GM21619 (cell line): Measurements from ENCODE around the gene SRGAP3.

ENCODE experiments used
- ATAC-seq: cut with Tn5 transposase; IDR thresholded peaks from one replicate; pipeline ENCODE4 v1.9.1; 2021; ENCODE audit not compliant: unreplicated experiment

Gene SRGAP3

GRCh38 chr3:9229325-9229724 lies 20.1 kb downstream of the SRGAP3 start:
- no peak for ATAC-seq

DNA sequence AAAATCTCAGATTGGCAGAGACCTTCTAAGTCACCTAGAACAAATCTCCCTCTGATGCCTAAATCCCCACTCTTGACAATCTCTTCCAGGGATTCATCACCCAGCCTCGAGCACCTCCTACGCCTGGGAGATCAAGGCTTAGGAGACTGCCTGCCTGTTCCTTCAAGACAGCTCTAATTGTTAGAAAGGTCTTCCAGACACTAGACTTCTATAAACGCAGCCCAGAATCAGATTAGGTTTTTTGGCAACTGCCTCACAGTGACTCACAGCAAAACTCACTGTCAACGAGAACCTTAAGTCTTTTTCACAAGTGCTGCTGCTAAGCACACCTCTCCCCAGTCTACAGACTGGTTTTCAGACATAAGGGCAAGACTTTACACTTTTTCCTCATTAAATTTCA lies 23.1 kb downstream of the SRGAP3 start:
- no peak for ATAC-seq

GRCh38 chr3:9225268-9225667 lies 24.2 kb downstream of the SRGAP3 start:
- ATAC-seq = no peak

GRCh38 chr3:9224490-9224889 lies 25.0 kb downstream of the SRGAP3 start:
- ATAC-seq = peak; percentile 95

GRCh38 chr3:9223672-9224071 lies 25.8 kb downstream of the SRGAP3 start:
- ATAC-seq = no peak

- ATAC-seq = no peak
These were observed 26.3 kb downstream of the SRGAP3 start for GRCh38 chr3:9222956-9223639.

DNA sequence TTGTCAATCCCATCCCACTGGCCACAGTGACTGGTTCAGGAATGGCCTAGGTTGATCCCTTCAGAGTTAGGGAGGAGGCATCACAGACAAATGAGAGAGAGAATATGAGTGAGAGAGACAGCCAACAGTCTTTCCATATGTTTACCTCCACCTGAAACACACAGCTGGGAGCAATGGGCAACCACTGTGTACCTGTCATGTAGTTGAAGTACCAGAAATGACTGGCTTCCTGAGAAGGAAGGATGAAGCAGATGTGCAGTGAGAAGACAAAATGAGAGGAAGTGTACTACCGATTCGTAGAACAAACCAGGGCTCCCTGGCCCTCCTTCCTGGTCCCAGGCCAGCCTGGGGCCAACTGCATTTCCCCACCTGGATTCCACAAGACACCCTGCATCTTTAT lies 27.4 kb downstream of the SRGAP3 start:
- ATAC-seq = no peak

GRCh38 chr3:9218514-9218846 lies 31.0 kb downstream of the SRGAP3 start:
- ATAC-seq = no peak

GRCh38 chr3:9217784-9218513 lies 31.5 kb downstream of the SRGAP3 start:
- no peak for ATAC-seq

GRCh38 chr3:9216736-9217135 lies 32.7 kb downstream of the SRGAP3 start:
- no peak for ATAC-seq

DNA sequence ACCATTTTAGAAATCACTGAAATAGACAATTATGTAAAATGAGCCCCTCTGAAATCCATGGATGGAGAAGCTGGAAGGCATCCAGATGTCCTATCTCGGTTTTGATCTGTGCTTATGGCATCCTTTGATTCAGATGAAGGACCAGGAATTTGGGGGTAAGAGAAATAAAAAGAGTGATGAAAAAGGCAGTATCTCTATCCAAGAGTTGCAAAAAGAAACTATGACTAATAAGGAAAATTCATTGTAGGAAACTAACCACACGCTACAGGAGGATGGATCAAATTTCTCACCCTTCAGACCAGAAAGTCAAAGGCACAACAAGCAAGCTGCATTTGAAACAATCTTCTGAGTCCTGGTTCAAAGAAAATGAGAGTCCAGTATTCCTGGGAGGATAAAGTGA lies 34.8 kb downstream of the SRGAP3 start:
- no peak for ATAC-seq

DNA sequence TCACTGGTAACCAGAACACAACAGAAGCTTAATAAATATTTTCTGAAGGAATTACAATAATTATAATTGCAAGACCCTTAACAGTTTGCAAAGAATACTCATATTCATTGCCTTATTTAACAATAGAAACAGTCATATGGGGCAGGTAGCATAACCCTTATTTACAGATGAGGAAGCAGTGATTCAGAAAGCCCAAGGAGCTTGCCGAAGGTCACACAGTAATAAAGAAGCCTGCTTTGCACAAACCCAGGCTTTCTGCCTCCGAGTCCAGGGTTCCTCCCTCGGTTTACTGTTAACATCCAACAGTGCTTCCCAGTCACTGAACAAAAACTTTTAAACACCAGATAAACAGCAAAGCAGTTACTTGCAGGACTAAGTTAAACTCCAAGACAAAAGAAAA lies 35.3 kb downstream of the SRGAP3 start:
- no peak for ATAC-seq

- ATAC-seq = no peak
These were observed 36.3 kb downstream of the SRGAP3 start for GRCh38 chr3:9213019-9213634.

- no peak for ATAC-seq
These were observed 38.1 kb downstream of the SRGAP3 start for GRCh38 chr3:9211155-9211950.

DNA sequence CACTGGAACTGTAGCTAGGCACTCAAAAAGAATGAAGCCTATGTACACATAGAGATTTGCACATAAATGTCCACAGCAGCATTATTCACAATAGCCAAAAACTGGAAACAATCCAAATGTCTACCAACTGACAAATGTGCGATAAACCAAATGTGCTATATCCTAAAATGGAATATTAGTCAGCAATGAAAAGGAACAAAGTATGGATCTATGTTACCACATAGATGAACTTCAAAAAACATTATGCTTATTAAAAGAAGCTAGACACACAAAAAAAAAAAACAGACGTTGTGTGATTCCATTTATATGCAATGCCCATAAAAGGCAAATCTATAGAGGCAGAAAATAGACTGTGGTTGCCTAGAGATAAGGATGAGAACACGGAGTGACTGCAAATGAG lies 39.7 kb downstream of the SRGAP3 start:
- no peak for ATAC-seq

DNA sequence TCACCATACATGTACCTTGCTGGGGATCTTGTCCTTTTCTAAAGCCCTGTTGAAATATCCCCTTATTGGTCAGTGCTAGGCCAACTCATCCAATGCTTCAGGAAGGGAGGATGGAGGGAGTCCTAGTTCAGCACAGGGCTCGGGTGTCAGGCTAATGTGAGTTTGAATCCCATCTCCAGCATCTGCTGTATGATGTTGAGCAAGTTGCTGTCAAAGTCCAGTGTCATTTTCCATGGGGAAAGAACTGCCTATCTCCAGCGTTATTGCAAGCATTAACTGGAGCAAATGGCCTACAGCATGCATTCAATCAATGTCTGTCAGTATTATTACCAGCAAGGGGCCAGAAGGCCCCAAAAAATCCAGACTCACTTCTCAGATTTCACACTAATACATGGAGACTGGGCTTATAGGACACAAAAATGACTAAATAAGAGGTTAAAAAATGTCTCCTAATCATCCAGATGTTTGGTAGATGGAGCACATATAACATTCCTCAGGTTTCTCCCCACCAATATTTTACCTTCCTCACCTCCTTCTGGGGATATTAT lies 40.8 kb downstream of the SRGAP3 start:
- no peak for ATAC-seq

DNA sequence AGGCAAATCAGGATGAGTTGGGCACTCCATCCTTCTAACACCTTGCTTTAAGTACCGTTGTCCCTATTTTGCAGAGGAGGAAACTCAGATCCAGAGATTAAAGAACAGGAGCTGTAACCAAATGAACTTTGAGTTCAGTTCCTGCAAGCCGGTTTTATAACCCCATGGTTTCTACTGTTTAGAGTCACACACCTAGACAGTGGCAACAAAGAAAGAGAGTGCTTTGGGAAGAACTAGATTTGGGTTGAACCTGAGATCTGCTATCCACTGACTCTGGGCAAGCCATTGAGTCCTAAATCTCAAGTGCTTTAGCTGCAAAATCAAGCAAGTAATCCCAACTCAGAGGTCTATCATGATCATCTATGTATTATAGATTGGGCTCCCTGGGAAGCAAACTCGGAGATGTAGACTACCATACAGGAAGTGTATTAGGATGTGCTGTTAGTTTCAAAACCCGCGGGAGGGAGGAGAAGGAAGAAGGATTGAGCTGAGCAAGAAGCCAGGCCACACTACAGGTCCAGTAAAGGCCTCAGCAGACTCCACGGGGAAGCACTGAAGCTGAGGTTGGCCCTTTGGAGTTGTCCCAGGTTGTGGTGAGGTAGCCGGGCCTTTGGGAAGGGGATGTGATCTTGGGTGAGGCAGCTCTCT lies 42.2 kb downstream of the SRGAP3 start:
- no peak for ATAC-seq

DNA sequence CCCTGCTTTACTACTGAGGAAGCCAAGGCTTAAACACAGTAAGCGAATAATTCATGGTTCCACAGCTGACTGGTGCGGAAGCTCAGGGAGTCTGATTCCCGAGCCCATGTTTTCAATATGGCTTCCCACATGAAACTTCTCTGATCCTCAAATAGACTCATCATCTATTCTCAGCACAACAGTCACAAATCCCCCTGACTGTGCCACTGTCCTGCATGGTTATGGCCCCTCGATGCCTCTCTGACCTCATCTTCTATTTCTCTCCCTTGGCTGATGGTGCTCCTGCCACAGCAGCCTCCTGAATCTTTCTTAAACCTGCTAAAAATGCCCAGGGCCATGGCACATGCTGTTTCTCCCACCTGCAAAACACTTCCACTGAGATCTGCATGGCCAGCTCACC lies 43.2 kb downstream of the SRGAP3 start:
- ATAC-seq = no peak

GRCh38 chr3:9205345-9206143 lies 43.9 kb downstream of the SRGAP3 start:
- peak; percentile 55 for ATAC-seq
